HEK293 (cell line): ENCODE data around the gene LRRC37A3.
"Not testable (repeated sequence)": the region's sequence is repeated elsewhere in the genome, so short reads cannot be mapped to it uniquely, and the experiment has no call there.

Source experiments
- CTCF ChIA-PET: fragments of 350-600 bp; formaldehyde crosslinking; extraction: SDS; loops from one replicate; lab custom pipeline; 2021; ENCODE audit warnings: antibody characterized with exemption; lab: Yijun Ruan, JAX
- POLR2A ChIA-PET: fragments of 300-600 bp; formaldehyde crosslinking; extraction: SDS; loops from one replicate; lab custom pipeline; 2020; ENCODE audit warnings: antibody characterized with exemption, inconsistent platforms; lab: Yijun Ruan, JAX
- H3K27ac ChIP-seq: fragments of 200-500 bp; sonication (Bioruptor generic); 2 replicates; pipeline ENCODE4 v1.5.1; 2014; ENCODE audit warnings: low read depth, low read length, control low read depth, inconsistent platforms; ENCODE audit errors: extremely low read depth
- H3K36me3 ChIP-seq, 2 experiments: fragments of 200-500 bp in 1 of 2; sonication (Bioruptor generic) in 1 of 2; 1 replicate in 1 of 2; 2 replicates in 1 of 2; pipeline ENCODE4 v1.5.1; 2014 to 2017; ENCODE audit warnings: inconsistent platforms in 2 of 2, low read length in 2 of 2; ENCODE audit not compliant: control insufficient read depth in 2 of 2, insufficient read depth in 1 of 2
- H3K4me1 ChIP-seq: fragments of 200-500 bp; sonication (Bioruptor generic); 2 replicates; pipeline ENCODE4 v1.5.1; 2014; ENCODE audit warnings: mild to moderate bottlenecking, low read length, inconsistent platforms; ENCODE audit not compliant: control insufficient read depth, insufficient read depth
- H3K4me3 ChIP-seq: 2 replicates; pipeline ENCODE4 v1.5.1; 2011; ENCODE audit warnings: low read depth, mild to moderate bottlenecking, control low read depth, low read length, moderate library complexity
- H3K9me3 ChIP-seq: fragments of 200-500 bp; sonication (Bioruptor generic); 2 replicates; pipeline ENCODE4 v1.5.1; 2014; ENCODE audit warnings: low read depth, low read length, inconsistent platforms; ENCODE audit not compliant: control insufficient read depth, insufficient read depth
- ZNF600 ChIP-seq: fragments of 450-650 bp; formaldehyde crosslinking; IDR thresholded peaks from 2 replicates; pipeline ENCODE4 v1.5.1; 2016; ENCODE audit warnings: missing biosample characterization, missing genetic modification characterization
- ZNF654 ChIP-seq: fragments of 450-650 bp; formaldehyde crosslinking; IDR thresholded peaks from 2 replicates; pipeline ENCODE4 v1.5.1; 2016; ENCODE audit warnings: low read depth, missing biosample characterization, missing genetic modification characterization
- TF ChIP-seq, protein P1 (sequence below): fragments of 450-650 bp; formaldehyde crosslinking; IDR thresholded peaks from 2 replicates; pipeline ENCODE4 v1.5.1; 2016; ENCODE audit warnings: missing biosample characterization, missing genetic modification characterization

Gene LRRC37A3

DNA sequence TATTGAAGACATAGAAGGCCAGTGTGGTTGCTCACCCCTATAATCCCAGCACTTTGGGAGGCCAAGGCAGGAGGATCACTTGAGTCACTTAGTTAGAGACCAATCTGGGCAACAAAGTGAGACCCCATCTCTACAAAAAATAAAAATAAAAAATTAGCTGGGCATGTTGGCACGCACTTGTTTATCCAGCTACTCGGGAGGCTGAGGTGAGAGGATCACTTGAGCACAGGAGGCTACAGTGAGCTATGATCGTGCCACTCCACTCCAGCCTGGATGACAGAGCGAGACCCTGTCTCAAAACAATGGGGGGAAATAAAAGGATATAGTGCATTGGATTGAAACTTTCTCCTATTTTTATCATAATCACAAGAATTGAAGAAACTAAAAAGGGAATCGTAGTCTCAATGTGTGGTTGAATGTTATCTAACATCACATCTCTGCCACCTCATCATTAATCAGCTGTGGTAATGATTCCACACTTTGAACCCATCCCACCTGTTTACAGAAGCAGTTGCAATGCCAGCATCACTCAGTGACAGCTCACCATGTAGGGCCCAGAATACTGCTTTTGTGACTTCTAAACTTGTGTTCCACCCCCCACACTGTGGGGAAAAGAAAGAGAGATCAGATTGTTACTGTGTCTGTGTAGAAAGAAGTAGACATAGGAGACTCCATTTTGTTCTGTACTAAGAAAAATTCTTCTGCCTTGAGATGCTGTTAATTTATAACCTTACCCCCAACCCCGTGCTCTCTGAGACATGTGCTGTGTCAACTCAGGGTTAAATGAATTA lies 10.3 kb upstream of the LRRC37A3 start:
- H3K4me1 ChIP-seq, POLR2A ChIA-PET, H3K9me3 ChIP-seq, H3K36me3 ChIP-seq, H3K27ac ChIP-seq, H3K4me3 ChIP-seq: not testable (repeated sequence)
- CTCF ChIA-PET = interaction anchor here (0.7 kb wide), 1 partner anchor 102 kb away, joined by 4 read pairs; no protein-coding TSS in a partner anchor

DNA sequence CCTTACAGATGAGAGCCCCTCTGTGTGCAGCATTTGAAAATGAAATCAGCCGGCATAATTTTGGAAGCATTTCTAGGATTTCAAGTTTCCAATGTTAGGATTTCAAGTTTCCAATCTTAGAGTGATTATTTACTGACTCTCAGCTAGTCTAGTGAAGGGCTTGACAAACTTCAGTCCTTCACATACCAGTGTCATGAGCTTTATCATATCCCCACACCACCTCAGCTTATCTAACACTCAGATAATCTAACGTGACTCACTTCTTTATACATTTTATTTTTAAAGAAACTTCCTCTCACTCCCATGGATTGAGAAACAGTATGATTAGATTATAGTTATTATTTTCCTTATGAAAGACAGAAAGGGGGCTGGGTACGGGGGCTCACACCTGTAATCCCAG lies 9.4 kb upstream of the LRRC37A3 start:
- H3K36me3 ChIP-seq, POLR2A ChIA-PET, H3K4me3 ChIP-seq, H3K4me1 ChIP-seq, H3K9me3 ChIP-seq, H3K27ac ChIP-seq: not testable (repeated sequence)
- CTCF ChIA-PET = interaction anchor here (0.7 to 1.6 kb wide), 2 partner anchors 35 to 103 kb away, joined by 3 to 4 read pairs; no protein-coding TSS in a partner anchor

DNA sequence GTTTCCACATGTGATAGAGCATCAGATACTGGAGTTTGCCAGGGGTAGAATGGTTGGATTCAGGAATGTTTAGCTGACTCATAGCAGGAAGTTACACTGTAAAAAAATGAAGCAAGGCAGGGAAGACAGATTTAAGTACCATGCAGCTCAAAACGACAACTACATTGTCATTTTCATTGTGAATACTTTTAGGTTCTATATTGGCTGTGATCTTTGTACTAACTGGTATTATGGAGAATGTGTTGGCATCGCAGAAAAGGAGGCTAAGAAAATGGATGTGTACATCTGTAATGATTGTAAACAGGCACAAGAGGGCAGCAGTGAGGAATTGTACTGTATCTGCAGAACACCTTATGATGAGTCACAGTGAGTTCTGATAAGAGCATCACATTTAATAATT lies 8.2 kb upstream of the LRRC37A3 start:
- POLR2A ChIA-PET, H3K27ac ChIP-seq, H3K36me3 ChIP-seq, H3K4me1 ChIP-seq, H3K4me3 ChIP-seq, H3K9me3 ChIP-seq: not testable (repeated sequence)
- CTCF ChIA-PET = interaction anchor here (0.6 to 1.6 kb wide), 10 partner anchors 10 to 339 kb away, joined by 3 to 7 read pairs (median 3); no protein-coding TSS in a partner anchor
- TF ChIP-seq ZNF600 (0 out of 2 replicates have a peak, but pooled peaks have one; percentile 42), ZNF654 (tag by site-specific recombination) (peak; percentile 53)
- TF ChIP-seq, protein P1, sequence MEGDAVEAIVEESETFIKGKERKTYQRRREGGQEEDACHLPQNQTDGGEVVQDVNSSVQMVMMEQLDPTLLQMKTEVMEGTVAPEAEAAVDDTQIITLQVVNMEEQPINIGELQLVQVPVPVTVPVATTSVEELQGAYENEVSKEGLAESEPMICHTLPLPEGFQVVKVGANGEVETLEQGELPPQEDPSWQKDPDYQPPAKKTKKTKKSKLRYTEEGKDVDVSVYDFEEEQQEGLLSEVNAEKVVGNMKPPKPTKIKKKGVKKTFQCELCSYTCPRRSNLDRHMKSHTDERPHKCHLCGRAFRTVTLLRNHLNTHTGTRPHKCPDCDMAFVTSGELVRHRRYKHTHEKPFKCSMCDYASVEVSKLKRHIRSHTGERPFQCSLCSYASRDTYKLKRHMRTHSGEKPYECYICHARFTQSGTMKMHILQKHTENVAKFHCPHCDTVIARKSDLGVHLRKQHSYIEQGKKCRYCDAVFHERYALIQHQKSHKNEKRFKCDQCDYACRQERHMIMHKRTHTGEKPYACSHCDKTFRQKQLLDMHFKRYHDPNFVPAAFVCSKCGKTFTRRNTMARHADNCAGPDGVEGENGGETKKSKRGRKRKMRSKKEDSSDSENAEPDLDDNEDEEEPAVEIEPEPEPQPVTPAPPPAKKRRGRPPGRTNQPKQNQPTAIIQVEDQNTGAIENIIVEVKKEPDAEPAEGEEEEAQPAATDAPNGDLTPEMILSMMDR (tag by site-specific recombination) = peak; percentile 56

DNA sequence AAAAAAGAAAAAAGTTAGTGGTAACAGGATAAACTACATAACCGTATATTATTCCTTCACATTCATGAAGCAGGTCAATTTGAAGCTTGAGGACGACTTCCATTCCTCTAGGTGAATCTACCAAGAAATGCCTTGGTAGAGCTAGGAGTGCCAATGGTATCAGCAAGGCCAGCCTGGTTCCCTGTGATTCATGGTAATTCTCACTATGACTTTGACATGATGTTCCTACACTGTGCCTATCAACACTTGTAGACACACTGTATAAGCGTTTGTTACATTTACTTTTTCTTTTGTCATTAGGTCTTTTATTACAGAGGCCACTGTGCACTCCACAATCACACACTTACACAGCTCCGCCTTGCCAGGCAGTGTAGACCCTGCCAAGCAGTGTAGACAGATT lies 7.2 kb upstream of the LRRC37A3 start:
- POLR2A ChIA-PET, H3K9me3 ChIP-seq, H3K27ac ChIP-seq, H3K4me1 ChIP-seq, H3K36me3 ChIP-seq, H3K4me3 ChIP-seq: not testable (repeated sequence)
- CTCF ChIA-PET = interaction anchor here (0.7 to 1.3 kb wide), 4 partner anchors 12 to 213 kb away, joined by 3 to 5 read pairs (median 4); no protein-coding TSS in a partner anchor

DNA sequence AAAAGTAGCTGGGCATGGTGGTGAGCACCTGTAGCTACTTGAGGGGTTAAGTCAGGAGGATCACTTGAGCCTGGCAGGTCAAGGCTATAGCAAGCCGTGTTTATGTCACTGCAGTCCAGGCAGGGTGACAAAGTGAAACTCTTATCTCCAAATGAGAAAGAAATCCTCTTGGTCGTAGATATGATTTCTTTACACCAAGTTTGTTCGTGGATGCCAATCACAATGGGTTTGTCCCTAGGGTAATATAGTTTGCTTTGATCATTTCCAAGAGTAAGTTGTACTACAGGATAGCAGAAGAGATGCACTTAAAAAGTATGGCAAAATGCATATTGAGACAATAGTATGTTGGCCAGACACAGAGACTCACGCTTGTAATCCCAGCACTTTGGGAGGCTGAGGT lies 6.0 kb upstream of the LRRC37A3 start:
- CTCF ChIA-PET, POLR2A ChIA-PET, H3K9me3 ChIP-seq, H3K36me3 ChIP-seq, H3K4me3 ChIP-seq, H3K4me1 ChIP-seq, H3K27ac ChIP-seq: not testable (repeated sequence)

DNA sequence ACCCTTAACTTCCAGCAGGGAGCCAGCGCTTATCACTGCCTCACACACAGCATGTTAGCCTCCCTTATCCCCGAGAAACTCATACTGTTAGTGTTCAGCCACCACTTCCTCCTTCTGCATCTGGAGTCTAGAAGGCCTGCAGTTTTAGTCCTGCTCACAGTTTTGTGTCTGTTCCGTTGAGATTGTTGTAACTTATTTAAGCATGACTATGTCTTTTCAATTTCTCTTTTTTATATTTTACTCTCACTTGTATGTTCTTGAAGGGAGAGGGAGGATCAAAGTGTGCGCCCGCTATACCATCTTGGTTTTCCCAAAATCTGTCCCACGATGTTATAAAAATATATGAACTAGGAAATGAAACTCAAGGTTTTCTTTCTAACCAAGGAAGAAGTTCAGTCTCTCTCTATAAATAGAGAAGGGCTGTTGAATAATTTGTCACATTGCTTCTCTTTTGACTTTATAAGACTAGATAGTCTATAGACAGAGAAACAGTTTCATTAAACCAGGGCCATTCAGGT lies 3.8 kb upstream of the LRRC37A3 start:
- H3K27ac ChIP-seq, H3K4me1 ChIP-seq, H3K36me3 ChIP-seq, H3K9me3 ChIP-seq, CTCF ChIA-PET, H3K4me3 ChIP-seq, POLR2A ChIA-PET: not testable (repeated sequence)
